ENCODE measurements around the gene HES4.

- TF ChIP-seq REST (IDR thresholded peaks at IDR 0.05; ENCODE audit: low read depth) (no peak), EP300 (IDR thresholded peaks at IDR 0.05; ENCODE audit: borderline replicate concordance) (no peak), CEBPB (IDR thresholded peaks at IDR 0.05) (no peak)
Observed at GRCh38 chr1:1045129-1045528, 45.2 kb upstream of the HES4 start.
